H1 (cell line): ENCODE data around the gene CRYBB1. TPM values are rescaled to one million over a fixed set of nuclear protein-coding genes. Genes with fewer than 3 reads are reported as not detected.

Experiments used
- CBX5 ChIP-seq: fragments of 300-800, 300-1000 bp; sonication (generic); IDR thresholded peaks from 2 replicates; pipeline ENCODE4 v1.7.1; 2016; ENCODE audit warnings: antibody characterized with exemption, low read length, low read depth
- CREB1 ChIP-seq: IDR thresholded peaks from 2 replicates; pipeline ENCODE4 v1.6.1; 2012; ENCODE audit warnings: inconsistent platforms
- EGR1 ChIP-seq: IDR thresholded peaks from 2 replicates; pipeline ENCODE4 v1.6.1; 2011; ENCODE audit warnings: low read depth, low read length, borderline replicate concordance
- GTF2F1 ChIP-seq: IDR thresholded peaks from 2 replicates; pipeline ENCODE4 v1.6.1; 2012; ENCODE audit warnings: low read depth, low read length, improper control_type of control experiment, borderline replicate concordance
- HDAC2 ChIP-seq, 2 experiments: fragments of 300-600 bp in 1 of 2; sonication (generic) in 1 of 2; IDR thresholded peaks; 2 replicates each; pipeline ENCODE4 v1.6.1; 2011 to 2012; ENCODE audit warnings: low read depth in 2 of 2, low read length in 2 of 2, mild to moderate bottlenecking in 2 of 2, moderate library complexity in 2 of 2, borderline replicate concordance in 1 of 2, inconsistent platforms in 1 of 2
- KDM1A ChIP-seq: fragments of 200-600, 300-600 bp; sonication (generic); IDR thresholded peaks from 2 replicates; pipeline ENCODE4 v1.7.1; 2016; ENCODE audit warnings: mild to moderate bottlenecking, low read length, borderline replicate concordance
- MAFK ChIP-seq: IDR thresholded peaks from 2 replicates; pipeline ENCODE4 v1.6.1; 2012; ENCODE audit warnings: low read depth, mild to moderate bottlenecking, improper control_type of control experiment, low read length
- NANOG ChIP-seq: IDR thresholded peaks from 2 replicates; pipeline ENCODE4 v1.6.1; 2011; ENCODE audit warnings: low read length, low read depth, mild to moderate bottlenecking, inconsistent platforms; ENCODE audit not compliant: insufficient read depth, poor library complexity, severe bottlenecking
- PHF8 ChIP-seq: fragments of 200-600 bp; sonication (generic); conservative IDR thresholded peaks from 2 replicates; pipeline ENCODE4 v1.7.1; 2012; ENCODE audit warnings: low read depth, mild to moderate bottlenecking, inconsistent platforms, low read length, moderate library complexity
- POLR2AphosphoS5 ChIP-seq: IDR thresholded peaks from 2 replicates; pipeline ENCODE4 v1.6.1; 2011; ENCODE audit warnings: low read depth, low read length
- POU5F1 ChIP-seq: IDR thresholded peaks from 2 replicates; pipeline ENCODE4 v1.6.1; 2011; ENCODE audit warnings: low read depth, mild to moderate bottlenecking, low read length, moderate library complexity
- RFX5 ChIP-seq: IDR thresholded peaks from 2 replicates; pipeline ENCODE4 v1.6.1; 2011; ENCODE audit warnings: low read depth, low read length, improper control_type of control experiment, borderline replicate concordance
- SAP30 ChIP-seq: fragments of 300-600 bp; sonication (generic); IDR thresholded peaks from 2 replicates; pipeline ENCODE4 v1.7.1; 2012; ENCODE audit warnings: low read length, moderate library complexity, mild to moderate bottlenecking, inconsistent platforms; ENCODE audit not compliant: insufficient read depth, insufficient replicate concordance
- SIN3A ChIP-seq, 2 experiments: IDR thresholded peaks in 1 of 2; conservative IDR thresholded peaks in 1 of 2; 2 replicates each; pipeline ENCODE4 v1.6.1; 2011 to 2012; ENCODE audit warnings: low read length in 2 of 2, improper control_type of control experiment in 1 of 2, low read depth in 1 of 2, mild to moderate bottlenecking in 1 of 2
- SIX5 ChIP-seq: IDR thresholded peaks from 2 replicates; pipeline ENCODE4 v1.6.1; 2011; ENCODE audit warnings: mild to moderate bottlenecking, low read depth, low read length
- SP1 ChIP-seq: IDR thresholded peaks from 2 replicates; pipeline ENCODE4 v1.6.1; 2011; ENCODE audit warnings: low read depth, low read length
- SRF ChIP-seq: IDR thresholded peaks from 2 replicates; pipeline ENCODE4 v1.6.1; 2011; ENCODE audit warnings: mild to moderate bottlenecking, low read depth, low read length, moderate library complexity
- TAF1 ChIP-seq: IDR thresholded peaks from 2 replicates; pipeline ENCODE4 v1.6.1; 2011; ENCODE audit warnings: mild to moderate bottlenecking, low read depth, low read length
- TCF12 ChIP-seq: IDR thresholded peaks from 2 replicates; pipeline ENCODE4 v1.6.1; 2011; ENCODE audit warnings: low read depth, mild to moderate bottlenecking, low read length
- ZNF274 ChIP-seq: IDR thresholded peaks from 2 replicates; pipeline ENCODE4 v1.7.0; 2012; ENCODE audit warnings: low read length, borderline replicate concordance; ENCODE audit errors: extremely low read depth
- polyA plus RNA-seq, 7 experiments: library from polyadenylated mRNA; depleted of rRNA in 3 of 7; stranded (reverse) in 5 of 7; unstranded in 2 of 7; fragments of >200 nt in 5 of 7; fragments of 200-250 nt in 2 of 7; gene quantifications; 1 replicate in 5 of 7; 2 replicates in 1 of 7; 4 replicates in 1 of 7; pipeline versions ENCODE4 v1.2.1 to v1.2.3, GENCODE V29; 2011 to 2013; ENCODE audit warnings: missing spikeins in 2 of 7, mixed read lengths in 2 of 7
- total RNA-seq: library from RNA; stranded (reverse); fragmentation: NEBNext Ultra II Directional; extraction: Animal tissue kit (Norgen Biotek cat#: 25700); gene quantifications from 2 replicates; pipeline ENCODE4 v1.2.1, GENCODE V29; 2021
- TF ChIP-seq, protein P1 (sequence below), 3 experiments: IDR thresholded peaks; 1 replicate in 2 of 3; 2 replicates in 1 of 3; pipeline versions ENCODE4 v1.5.1 to v1.6.1; 2011; ENCODE audit warnings: low read length in 3 of 3, mild to moderate bottlenecking in 3 of 3, inconsistent platforms in 2 of 3, low read depth in 1 of 3, moderate library complexity in 1 of 3; ENCODE audit not compliant: insufficient read depth in 1 of 3; ENCODE audit errors: control extremely low read depth in 1 of 3

Gene CRYBB1
- total and polyA plus RNA-seq, 2 of the 8 experiments (the other 6 are each of a cell fraction or from before 2014, with no cell fraction given) = 1.7 to 6.0 TPM

DNA sequence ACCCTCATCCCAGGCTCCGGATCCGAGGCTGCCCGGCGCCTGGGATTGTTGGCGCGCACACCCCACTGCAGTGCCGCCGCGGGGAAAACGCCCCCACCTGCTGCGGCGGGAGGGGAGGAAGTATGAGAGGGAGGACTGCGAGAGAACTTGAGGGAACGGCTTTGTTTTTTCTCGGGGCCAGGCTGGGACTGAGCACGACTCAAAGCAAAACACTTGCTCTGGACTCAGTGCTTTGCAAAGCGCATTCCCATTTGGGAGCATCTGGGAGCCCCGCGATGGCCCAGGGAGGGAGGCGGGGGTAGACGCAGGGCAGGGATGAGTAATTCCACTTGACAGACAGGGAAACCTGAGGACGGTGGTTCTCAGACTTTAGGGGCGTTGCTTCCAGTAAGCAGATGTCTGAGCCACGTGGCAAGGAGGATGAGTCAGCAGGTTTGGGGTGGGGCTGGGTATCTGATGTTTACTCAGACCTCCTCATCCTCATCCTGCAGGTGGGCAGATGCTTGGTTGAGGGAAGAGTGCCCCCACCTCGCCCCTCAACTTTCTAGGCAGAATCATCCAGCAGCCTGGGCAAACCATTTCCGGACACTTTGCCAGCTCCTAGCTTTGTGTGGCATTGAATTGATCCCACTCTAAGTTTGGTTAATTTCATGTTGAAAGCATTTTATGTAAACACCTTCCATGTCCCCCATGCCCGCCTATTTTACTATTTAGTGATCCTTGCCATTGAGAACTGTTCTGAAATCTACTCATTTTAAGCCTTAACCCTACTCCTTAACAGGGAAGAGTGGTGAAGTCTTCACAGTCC is 41.0 kb upstream of the CRYBB1 start (continued):
- TF ChIP-seq NANOG = no peak
- no peak for TF ChIP-seq CBX5
- no peak for TF ChIP-seq EGR1
- no peak for TF ChIP-seq GTF2F1
- TF ChIP-seq SIN3A (conservative IDR thresholded peaks at IDR 0.05 in 1 of 2, IDR thresholded peaks at IDR 0.05 in 1 of 2; ENCODE audit: low read depth in 1 of 2, low read length in 2 of 2) = peak; percentile 82 to 97; a peak in 2 of 4 replicates
- no peak for TF ChIP-seq SIX5
- no peak for TF ChIP-seq POU5F1
- TF ChIP-seq ZNF274 = no peak
- TF ChIP-seq HDAC2 (IDR thresholded peaks at IDR 0.05; ENCODE audit: borderline replicate concordance in 1 of 2, low read depth in 2 of 2, low read length in 2 of 2) = peak in 1 of 2 experiments; percentile 80; a peak in 1 of 4 replicates
- TF ChIP-seq SRF = no peak
- peak; percentile 42 for TF ChIP-seq TAF1
- TF ChIP-seq TCF12 = peak; percentile 62; the same call in 1 of the 2 replicates
- TF ChIP-seq SP1 = no peak
- no peak for TF ChIP-seq KDM1A
- peak; percentile 97 for TF ChIP-seq MAFK
- TF ChIP-seq, protein P1, sequence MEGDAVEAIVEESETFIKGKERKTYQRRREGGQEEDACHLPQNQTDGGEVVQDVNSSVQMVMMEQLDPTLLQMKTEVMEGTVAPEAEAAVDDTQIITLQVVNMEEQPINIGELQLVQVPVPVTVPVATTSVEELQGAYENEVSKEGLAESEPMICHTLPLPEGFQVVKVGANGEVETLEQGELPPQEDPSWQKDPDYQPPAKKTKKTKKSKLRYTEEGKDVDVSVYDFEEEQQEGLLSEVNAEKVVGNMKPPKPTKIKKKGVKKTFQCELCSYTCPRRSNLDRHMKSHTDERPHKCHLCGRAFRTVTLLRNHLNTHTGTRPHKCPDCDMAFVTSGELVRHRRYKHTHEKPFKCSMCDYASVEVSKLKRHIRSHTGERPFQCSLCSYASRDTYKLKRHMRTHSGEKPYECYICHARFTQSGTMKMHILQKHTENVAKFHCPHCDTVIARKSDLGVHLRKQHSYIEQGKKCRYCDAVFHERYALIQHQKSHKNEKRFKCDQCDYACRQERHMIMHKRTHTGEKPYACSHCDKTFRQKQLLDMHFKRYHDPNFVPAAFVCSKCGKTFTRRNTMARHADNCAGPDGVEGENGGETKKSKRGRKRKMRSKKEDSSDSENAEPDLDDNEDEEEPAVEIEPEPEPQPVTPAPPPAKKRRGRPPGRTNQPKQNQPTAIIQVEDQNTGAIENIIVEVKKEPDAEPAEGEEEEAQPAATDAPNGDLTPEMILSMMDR (IDR thresholded peaks at IDR 0.05; ENCODE audit: control extremely low read depth in 1 of 3, insufficient read depth in 1 of 3, low read depth in 1 of 3, low read length in 3 of 3) = no peak
- TF ChIP-seq POLR2AphosphoS5 = no peak
- no peak for TF ChIP-seq RFX5
- peak; percentile 20; the same call in 1 of the 2 replicates for TF ChIP-seq CREB1
- no peak for TF ChIP-seq PHF8
- peak; percentile 33 for TF ChIP-seq SAP30
